GM21825 (cell line): ENCODE results near the gene LPIN2.
"Not testable (repeated sequence)": the region's sequence is repeated elsewhere in the genome, so short reads cannot be mapped to it uniquely, and the experiment has no call there.

Experiments
- ATAC-seq: cut with Tn5 transposase; IDR thresholded peaks from one replicate; pipeline ENCODE4 v1.9.1; 2021; ENCODE audit warnings: mild to moderate bottlenecking, moderate library complexity; ENCODE audit not compliant: unreplicated experiment

LPIN2 gene

DNA sequence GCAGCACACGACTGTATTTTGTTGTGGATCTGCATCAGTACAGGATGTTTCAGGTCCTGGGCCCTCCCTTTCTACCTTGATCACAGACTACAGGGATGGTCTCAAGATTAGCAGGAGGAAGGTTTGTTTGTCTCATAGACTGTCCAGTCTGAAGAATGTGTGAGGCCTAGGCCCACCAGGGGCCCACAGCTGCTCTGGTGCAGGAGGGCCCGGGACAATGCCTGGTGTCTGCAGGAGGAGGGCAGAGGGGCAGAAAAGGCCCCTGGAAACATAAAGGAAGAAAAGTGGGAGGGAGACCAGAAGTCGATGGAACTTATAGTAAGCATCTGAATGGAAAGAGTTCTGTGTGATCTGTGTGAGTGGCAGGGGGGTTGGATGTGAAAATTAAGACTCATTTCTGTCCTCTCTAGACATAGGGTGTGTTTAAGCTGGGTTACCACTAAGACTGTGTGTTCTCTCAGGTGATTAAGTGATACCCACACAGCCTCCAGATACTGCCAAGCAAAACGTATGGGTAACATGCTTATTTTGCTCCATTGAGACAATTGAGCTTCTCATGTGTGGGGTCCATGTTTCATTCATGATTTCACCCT lies 33.4 kb upstream of the LPIN2 start:
- ATAC-seq = no peak

DNA sequence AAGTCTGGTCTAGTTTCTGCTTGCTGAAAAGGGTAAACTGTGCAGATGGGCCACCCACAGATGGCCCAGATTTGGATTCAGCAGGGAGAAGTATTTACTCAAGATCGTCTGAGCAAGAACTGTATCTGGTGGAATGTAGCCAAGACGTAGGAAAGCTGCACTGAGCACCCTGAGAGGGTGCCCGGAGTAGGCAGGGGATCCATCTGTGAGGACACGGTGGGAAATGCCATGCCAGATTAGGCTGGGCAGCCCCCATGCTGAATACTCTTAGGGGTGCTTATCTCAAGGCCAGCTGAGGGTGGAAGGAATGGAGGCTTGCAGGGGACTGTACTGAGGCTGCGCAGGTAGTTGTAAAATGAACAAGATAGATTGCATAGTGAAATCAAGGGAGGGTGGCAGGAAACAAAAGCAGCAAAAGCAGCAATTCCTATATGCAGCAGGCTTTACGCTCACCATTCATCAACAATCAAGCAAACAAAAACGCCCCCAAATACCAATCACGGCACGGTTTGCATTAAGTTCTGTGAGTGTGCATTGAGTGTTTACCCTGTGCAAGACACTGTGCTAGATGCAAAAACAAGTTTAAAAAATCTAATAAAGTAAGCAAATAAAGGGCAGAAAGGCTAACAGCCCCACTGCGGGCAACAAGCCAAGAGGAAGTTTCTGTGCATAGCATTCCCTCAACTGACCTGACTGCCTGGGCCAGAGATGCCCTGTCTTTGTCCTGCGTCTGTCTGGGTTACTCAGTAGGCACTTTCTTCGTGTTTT lies 32.2 kb upstream of the LPIN2 start:
- no peak for ATAC-seq

DNA sequence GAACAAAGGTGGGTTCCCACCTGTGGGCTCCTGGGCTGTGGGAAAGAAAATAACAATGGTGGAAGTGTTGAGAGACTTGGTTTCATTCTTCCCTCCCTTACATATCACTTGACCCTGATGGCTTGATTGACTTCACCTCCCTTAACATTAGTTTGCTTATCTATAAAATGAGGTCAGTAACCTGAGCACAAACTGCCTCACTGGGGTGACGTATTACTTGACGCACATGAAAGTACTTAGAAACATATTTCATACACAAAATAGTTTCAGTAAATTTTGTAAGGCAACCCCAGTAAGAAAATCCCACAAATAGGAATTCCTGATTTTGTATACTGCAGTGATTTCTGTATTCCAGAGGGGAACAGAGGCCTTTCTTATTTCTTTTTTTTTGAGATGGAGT lies 29.4 kb upstream of the LPIN2 start:
- ATAC-seq = no peak

DNA sequence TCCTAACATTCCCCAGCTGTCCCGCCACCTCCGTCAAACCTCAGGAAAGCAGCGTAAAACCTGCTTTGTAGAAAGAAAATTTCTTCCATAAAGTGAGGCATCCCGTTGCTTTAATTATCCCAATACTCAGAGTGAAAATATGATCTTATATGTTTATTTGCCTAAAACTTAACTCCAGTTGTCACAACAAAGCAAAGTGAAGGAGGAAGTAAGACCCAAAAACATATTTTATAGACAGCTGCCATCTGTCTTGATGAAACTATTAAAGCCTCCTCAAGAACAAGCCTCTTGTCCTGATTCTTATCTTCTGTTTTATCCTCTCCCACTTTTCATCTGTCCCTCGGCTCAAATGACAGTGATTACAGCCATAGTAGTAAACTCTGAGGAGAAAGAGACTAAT lies 28.9 kb upstream of the LPIN2 start:
- no peak for ATAC-seq

DNA sequence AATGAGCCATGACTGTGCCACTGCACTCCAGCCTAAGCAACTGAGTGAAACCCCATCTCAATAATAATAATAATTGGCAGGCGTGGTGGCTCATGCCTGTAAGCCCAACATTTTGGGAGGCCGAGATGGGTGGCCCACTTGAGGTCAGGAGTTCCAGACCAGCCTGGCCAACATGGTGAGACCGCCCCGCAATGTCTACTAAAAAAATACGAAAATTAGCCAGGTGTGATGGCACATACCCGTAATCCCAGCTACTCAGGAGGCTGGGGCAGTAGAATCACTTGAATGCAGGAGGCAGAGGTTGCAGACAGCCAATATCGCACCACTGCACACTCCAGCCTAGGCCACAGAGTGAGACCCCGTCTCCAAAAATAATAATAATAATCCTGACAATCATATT lies 27.9 kb upstream of the LPIN2 start:
- ATAC-seq = no peak

DNA sequence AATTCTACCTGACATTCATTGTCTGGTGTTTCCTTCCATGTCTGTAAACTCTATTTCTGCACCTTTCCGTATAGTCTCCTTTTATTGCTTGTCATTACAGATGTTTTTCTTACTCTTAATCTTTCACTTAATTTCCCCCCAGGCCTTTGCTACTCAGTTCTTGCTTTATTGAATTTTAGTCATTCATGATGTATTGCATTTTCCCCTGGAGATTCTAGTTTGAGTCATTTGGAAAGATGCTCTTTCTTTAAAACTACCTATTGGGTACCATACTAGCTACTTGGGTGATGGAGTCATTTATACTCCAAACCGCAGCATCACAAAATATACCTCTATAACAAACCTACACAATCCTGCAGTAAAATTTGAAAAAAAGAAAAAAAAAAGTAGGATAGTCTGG lies 27.2 kb upstream of the LPIN2 start:
- ATAC-seq = no peak

DNA sequence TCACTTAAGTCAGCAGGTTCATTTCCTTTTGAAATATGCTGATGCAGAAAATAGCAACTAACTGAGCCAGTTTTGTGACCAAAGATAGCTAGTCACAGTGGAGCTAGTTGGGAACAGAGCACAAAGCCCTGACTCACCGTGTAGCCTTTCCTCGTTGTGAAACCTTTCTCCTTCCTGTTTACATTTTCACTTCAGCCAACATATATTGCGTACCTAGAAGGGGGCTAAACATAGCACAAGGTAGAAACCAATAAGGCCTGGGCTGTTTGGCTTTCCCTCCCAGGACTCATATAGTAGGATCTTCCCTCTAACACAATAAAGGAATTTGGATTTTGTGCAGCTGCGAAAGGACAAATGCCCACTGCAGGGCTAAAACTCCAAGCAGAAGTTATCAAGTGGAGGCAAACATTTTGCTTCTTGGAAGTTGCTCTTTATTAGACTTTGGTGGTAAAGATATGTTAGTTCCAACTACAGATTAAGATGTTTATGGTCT lies 24.5 kb upstream of the LPIN2 start:
- peak; percentile 100 for ATAC-seq

DNA sequence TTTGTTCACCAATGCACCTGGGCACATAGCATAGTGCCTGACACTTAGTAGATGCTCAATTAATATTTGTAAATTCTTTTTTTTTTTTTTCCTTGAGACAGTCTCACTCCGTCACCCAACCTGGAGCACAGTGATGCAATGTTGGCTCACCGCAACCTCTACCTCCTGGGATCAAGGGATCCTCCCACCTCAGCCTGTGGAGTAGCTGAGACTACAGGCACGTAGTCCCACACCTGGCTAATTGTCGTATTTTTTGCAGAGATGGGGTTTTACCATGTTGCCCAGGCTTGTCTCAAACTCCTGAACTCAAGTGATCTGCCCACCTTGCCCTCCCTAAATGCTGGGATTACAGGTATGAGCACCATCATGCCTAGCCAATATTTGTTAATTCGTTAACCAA lies 23.2 kb upstream of the LPIN2 start:
- ATAC-seq = no peak

DNA sequence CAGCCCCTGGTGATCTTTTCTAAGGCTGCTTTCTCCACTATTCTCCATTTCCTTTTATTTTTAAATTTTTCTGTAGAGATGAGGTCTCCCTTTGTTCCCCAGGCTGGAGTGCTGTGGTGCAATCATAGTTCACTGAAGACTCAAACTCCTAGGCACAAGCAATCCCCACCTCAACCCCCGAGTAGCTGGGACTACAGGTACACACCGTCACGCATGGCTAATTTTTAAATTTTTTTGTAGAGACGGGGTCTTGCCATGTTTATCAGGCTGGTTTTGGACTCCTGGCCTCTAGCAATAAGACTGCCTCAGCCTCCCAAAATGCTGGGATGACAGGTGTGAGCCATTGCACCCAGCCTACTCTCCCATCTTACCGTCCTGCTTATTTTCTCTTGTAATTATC lies 22.7 kb upstream of the LPIN2 start:
- ATAC-seq = no peak

DNA sequence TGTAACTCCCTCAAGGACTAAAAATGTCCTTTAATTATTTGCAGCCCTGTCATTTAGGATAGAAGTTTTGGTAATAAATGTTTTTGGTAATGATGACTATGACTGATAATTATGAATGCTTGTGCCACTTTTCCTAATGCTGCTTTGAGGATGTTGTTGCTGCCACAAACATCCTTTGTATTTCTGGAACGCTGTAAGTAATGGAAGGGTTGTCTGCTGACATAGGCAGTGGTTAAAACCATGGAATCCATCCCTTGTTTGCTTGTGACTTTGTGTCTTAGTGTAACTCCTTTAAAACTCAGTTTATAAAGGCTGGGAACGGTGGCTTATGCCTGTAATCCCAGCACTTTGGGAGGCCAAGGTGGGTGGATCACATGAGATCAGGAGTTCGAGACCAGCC lies 19.8 kb upstream of the LPIN2 start:
- no peak for ATAC-seq

DNA sequence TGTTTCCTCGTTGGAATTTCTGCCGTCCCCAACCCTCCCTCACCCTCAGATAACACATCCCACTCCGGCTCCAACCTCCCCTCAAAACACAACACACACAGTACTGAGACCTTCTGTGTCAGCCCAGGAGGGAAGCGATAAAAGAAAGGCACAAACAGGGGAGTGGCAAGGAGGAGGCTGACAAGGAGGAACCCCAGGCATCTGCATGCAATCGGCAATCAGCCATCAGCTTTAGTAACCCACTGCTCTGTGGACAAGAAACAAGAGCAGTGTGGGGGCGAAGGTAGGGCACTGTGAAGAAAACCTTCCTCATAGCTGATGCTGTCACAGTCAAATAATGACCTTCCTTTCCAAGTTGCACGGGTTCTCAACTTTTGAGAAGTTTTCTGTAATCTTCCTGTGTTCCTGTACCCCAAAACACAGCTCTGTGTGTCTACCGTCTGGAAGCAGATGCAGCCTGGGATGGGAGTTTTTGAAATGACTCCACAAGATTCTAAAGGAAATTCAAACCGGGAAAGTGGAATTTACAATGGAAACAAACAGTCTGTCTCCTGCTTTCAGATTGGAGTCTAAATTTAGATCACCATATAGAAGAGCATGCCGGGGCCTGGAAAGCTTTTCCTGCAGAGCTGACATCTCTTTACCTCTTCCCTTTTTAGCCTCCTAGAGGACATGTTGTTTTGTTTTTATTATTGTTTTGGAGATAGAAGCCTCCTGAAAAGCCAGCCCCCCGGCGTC lies 16.4 kb upstream of the LPIN2 start:
- ATAC-seq = no peak

DNA sequence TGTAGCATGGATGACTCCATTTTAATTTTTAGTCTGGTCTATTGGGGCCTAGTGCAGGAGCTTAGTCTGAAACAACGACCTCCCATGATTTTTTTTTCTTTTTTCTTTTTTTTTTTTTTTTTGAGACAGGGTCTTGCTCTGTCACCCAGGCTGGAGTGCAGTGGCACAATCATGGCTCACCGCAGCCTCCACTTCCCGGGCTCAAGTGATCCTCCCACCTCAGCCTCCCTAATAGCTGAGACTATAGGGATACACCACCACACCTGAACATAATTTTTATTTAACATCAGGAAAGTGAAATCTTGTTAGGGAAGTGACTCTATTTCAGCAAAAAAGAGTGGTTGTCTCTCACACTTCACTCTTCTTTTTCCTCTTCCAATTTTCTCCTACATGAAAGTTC lies 15.2 kb upstream of the LPIN2 start:
- not testable (repeated sequence) for ATAC-seq

DNA sequence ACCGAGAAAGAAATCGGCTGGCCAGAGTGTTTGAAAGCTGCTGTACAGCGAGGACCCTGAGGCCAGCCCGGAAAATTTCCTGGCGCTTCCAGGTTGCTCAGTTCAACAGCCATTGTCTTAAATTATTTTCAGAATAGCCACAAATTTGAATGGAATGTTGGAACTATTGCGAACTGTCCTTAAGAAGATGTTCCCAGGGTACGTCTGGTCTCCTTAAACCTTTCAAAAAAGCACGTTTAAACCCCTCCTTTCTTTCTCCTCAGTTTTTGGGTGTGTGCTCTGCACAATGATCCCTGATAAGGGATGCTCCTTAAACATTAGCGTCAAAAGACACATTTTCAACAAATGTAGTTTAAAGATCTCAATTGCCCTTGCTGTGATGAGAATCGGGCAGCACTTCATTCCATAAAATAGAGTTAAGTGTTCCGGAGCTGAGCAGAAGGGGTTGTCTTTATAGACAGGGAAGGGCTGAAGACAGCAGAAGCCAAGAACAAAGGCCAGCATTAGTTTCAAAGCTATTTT lies 14.5 kb upstream of the LPIN2 start:
- ATAC-seq = no peak

DNA sequence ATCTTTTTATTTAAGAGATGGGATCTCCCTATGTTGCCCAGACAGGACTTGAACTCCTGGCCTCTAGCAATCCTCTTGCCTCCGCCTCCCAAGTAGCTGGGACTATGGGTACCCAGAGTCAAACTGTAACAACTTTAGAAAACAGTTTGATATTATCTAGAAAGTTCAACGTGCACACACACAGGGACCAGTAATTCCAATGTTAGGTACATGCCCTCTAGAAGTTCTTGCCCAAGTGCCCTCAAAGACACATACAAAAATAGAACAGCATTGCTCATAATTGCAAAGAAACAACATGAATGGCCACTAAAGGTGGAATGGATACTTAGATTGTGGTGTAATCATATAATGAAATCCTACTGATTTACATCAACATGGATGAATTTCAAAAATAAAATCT lies 12.6 kb upstream of the LPIN2 start:
- no peak for ATAC-seq

DNA sequence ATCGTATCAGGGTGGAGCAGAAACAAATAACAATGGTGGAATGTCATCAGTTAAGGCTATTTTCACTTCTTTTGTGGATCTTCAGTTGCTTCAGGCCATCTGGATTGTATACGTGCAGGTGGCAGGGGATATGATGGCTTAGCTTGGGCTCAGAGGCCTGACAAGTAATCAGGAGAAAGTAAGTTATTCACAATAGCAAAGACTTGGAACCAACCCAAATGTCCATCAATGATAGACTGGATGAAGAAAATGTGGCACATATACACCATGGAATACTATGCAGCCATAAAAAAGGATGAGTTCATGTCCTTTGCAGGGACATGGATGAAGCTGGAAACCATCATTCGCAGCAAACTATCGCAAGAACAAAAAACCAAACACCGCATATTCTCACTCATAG lies 10.7 kb upstream of the LPIN2 start:
- ATAC-seq = not testable (repeated sequence)

DNA sequence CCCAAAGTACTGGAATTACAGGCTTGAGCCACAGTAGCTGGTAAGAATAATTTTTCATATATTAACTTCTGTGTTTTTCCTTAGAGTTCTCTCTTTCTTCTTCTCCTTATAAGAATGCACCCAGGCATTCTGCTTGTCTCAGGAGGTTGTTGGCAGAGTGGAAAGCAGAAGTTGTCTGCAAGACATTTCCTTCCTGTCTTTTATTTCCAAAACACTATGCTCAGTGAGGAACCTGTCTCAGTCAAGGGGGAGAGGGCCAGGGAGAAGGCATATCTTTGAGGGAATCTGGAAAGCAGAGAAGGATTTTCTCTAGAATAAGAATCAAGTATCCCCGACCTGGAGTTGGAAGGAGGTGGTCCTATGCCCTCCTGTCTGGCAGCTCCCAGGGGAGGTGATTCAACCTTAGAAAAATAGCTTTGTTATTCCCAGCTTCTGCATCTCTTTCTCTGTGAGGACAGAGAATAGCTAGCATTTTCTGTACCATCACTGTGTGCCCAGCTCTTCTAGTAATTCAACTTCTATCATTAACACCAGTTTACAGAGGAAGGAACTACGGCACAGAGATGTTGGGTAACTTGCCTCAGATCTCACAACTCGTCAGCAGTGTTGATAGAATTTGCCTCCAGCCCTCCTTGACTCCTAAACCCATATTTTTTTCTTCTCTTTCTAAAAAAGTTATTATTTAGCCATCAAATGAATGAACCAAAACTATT lies 3.8 kb upstream of the LPIN2 start:
- no peak for ATAC-seq

DNA sequence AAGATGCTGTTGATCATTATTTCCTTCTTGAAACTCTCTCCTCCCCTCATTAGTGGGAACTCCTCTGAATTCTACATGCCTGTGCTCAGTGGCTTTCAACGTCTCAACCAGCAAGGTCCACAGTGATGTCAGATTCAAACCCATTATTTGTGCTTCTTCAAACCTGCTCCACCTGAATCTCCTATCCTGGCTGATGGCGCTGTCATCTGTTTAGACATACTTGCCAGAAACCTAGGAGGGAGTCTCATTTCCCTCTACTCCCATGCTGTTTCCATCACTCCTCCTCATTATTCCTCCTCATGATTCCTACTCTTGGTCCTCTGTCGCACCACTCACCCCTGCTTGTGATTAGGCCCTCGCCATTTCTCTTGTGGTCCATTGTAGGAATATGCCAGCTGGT lies 2.9 kb upstream of the LPIN2 start:
- no peak for ATAC-seq

DNA sequence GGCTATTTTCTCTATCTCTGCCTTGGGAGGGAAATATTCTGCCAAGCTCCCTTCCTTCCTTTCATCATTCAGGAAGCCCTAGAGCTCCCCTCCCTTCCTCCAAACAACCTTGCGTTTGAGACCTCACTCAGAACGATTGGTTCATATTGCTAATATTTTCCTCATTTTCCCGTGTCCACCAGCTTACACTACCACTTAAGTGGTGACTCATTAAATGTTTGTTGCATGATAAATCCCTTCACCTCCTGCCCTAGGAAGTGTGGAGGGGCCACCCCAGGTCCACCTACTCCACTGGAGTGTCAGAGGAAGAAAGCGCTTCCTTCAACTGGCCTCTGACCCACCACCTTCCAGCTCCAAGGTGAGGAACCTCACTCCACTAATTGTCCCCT lies 2.3 kb upstream of the LPIN2 start:
- no peak for ATAC-seq

DNA sequence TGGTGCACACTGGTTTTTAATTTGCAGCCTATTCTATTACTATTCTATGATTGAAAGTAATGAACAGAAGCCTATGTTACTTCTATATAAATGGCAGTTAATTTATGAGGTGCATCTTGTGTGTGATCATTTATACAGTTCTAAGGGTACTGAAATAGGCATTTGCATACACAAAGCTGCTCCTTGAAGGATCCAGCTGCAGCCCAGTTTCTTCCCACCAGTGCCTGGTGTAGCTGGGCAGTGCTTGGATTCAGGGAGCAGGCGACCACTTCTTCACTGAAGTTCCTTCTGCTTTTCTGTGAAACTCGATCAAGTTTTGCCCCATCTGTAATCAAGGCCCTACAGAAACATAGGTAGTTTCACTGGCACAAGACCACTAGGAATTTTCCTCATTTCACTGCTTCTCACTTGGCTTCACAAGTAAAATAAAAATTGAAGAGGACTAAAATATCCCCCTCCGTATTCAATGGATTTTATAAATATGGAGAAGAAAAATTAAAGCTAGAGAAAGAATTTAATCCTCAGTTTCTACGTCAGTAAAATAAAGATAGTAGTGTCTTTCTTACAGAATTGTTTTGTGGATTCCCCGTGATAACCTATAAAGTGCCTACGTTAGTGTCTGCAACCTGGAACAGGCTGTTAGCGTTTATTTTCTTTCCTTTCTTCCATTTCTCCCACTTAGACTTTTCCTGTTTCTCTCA lies 1.7 kb upstream of the LPIN2 start:
- ATAC-seq = no peak

DNA sequence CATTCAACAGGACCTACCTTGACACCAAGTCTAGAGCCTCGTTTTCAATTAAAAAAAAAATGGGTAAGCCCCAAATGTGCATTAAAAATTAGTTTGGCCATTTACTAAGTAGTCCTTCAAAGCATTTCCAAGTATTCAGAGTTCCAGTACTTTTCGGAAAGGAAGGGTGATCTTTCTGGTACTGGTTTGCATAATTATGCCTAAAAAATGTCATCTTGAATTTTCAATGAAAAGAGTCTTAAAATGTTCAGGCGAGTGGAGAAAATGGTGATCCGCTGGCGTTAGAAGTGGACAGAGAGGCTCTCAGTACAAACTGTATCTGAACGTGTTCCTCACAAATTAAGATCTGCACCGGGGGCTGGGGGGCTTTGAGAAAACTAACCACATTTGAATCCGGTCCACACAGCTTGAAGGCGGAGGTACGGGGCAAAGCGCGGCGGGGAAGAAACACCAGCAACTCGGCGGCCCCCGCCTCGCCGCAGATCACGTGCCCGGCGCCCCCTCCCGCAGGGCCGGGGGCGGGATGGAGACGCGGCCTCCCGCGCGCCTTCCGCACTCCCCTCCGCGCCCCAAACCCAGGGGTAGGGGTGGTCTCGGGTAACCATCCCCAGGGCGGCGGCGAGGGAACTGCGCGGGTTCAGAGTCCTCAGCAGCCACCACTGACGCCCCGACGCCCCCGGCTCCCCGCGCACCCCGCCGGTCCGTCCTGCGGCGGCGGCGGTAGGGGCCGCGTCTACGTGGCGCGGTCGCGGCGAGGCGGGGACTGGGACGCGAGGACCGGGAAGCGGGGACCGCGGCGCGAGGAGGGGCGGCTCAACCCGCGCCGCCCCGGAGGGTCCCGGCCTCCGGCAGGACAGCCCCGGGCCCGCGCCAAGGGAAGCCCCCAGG lies 564 bp downstream of the LPIN2 start:
- peak; percentile 27 for ATAC-seq
